UCSD-AML1 (cell line): ENCODE results near the gene ATP1A2.
"Not testable (repeated sequence)": the region's sequence is repeated elsewhere in the genome, so short reads cannot be mapped to it uniquely, and the experiment has no call there.

Experiments
- DNase-seq: peaks from one replicate; lab custom pipeline; 2025; ENCODE audit not compliant: unreplicated experiment; lab: John Stamatoyannopoulos, UW

The ATP1A2 gene

DNA sequence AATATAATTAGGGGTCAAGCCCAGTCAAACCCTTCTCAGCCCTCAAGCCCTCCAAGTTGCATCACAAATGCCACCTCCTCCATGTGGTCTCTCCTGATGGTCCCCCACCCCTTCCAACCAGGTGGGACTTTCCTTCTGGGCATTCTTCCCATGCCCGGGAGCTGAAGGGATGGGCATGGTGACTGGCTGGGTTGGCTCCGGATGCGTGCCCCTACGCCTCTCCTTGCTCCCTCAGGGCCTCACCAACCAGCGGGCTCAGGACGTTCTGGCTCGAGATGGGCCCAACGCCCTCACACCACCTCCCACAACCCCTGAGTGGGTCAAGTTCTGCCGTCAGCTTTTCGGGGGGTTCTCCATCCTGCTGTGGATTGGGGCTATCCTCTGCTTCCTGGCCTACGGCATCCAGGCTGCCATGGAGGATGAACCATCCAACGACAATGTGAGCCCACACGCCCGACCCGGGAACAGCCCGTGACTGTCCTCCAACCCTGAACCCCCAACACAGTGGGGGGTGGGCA is 7.5 kb downstream of the ATP1A2 start:
- no peak for DNase-seq

DNA sequence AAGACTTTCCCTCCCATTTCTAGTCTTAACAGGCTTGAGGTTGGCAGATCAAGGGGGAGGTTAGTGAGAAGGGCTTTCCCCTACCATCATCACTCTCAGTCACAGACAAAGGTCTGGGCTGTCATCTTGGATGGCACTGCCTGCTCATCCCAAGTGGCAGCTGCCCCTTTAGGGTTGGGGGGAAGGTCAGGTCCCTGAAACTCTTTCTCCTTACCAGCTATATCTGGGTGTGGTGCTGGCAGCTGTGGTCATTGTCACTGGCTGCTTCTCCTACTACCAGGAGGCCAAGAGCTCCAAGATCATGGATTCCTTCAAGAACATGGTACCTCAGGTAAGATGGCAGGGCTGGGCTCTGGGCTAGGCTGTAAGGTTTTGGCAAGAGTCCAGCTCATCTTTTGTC is 8.2 kb downstream of the ATP1A2 start:
- no peak for DNase-seq

DNA sequence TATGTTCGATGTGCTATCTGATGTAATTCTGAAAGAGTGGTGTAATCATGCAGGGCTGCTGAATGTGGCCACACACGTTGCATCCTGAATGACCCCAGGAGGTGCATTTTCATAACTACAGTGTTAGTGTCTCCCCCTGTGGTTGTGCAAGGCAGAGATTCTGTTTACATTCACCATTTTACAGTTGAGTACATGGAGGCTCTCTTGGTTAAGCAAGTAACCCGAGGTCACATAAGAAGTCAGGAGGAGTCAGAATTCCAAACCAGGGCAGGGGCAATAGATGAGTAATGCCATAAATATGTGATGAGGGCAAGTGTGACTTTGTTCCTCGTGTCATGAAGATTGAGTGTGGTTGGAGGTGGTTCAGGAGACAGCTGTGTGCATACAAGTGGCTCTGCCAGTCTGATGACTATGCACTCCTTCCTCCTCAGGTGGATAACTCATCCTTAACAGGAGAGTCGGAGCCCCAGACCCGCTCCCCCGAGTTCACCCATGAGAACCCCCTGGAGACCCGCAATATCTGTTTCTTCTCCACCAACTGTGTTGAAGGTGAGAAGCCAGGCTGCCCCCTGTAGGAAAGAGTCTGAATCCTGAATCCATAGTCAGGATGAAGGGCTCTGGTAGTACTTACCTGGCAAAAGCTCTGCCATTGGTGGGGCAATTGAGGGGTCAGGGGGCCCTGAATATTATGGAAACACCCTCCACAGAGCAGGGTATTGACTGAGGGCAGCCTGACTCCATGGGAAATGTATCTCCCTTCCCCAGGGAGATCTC is 9.3 kb downstream of the ATP1A2 start:
- DNase-seq, result no peak

DNA sequence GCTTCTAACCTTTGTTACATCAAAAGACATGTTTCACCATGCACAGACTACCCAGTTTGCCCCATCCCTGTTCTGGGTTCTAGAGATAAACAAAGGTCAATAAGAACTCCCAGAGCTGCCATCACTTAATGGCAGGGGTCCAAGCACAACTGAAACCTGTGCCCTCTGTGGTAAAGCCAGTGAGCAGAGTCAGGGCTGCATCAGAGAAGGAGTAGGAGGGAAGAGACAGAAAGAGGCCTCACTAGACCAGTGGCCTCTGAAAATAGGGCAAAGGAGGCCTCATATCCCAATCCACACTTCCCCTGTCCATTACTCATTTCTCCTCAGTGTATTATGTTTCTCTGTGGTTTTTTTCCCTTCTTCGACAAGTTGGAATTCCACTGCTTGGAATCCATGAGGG is 10.2 kb downstream of the ATP1A2 start:
- no peak for DNase-seq

DNA sequence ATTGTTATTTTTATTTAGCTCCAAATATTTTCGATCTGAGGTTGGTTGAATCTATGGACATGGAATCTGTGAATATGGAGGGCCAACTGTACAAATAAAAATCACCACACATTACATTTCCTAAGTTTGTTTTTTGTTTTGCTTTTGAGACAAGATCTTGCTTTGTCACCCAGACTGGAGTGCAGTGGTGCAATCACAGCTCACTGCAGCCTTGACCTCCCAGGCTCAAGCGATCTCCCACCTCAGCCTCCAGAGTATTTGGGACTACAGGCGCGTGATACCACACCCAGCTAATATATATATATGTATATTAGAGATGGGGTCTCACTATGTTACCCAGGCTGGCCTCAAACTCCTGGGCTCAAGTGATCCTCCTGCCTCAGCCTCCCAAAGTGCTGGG is 10.8 kb downstream of the ATP1A2 start:
- not testable (repeated sequence) for DNase-seq

DNA sequence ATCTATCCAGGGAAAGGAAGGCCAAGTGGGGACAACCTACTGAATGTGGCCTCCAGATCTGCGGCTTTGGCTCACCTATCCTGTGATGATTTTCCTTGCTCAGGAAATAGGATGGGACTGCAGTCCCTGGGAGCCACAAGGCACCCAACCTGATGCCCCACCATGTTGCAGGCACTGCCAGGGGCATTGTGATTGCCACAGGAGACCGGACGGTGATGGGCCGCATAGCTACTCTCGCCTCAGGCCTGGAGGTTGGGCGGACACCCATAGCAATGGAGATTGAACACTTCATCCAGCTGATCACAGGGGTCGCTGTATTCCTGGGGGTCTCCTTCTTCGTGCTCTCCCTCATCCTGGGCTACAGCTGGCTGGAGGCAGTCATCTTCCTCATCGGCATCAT is 11.8 kb downstream of the ATP1A2 start:
- DNase-seq, result no peak

DNA sequence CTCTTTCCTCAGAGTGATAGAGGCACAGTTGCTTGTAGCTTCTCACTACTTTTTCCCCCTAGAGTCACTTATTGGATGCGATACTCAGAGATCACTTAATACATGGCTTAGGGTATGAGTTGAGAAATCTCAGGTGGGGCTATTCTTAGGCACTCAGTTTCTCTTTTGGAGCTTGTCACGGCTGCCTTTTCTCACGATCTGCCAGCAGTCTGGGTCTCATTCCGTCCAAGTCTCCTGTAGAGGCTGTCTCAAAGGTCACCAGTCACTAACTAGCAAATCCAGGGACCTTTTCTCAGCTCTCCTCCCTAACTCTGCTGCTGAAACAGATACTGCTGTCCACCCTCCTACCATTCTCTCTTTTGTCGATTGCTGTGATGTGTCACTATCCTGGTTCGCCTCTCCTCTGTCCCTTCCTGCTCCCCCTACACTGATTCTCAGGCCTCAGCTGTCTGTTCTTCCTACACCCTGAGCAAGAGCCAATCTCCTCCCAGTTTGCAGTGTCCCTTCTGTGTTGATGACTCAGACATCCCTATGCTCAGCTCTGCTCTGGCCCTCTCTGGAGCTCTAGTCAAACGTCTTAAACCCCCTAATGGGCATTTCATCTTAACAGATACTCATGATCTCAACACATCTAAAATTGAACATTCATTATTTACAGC is 12.4 kb downstream of the ATP1A2 start:
- DNase-seq, result no peak

DNA sequence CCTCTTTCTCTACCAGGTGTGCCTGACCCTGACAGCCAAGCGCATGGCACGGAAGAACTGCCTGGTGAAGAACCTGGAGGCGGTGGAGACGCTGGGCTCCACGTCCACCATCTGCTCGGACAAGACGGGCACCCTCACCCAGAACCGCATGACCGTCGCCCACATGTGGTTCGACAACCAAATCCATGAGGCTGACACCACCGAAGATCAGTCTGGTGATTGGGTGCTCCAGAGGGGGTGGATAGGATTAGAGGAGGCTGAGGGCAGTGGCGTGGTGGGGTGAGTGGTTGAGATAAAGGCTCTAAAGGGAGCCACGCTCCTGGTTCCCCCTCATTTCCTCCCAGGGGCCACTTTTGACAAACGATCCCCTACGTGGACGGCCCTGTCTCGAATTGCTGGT is 13.1 kb downstream of the ATP1A2 start:
- DNase-seq, result no peak

DNA sequence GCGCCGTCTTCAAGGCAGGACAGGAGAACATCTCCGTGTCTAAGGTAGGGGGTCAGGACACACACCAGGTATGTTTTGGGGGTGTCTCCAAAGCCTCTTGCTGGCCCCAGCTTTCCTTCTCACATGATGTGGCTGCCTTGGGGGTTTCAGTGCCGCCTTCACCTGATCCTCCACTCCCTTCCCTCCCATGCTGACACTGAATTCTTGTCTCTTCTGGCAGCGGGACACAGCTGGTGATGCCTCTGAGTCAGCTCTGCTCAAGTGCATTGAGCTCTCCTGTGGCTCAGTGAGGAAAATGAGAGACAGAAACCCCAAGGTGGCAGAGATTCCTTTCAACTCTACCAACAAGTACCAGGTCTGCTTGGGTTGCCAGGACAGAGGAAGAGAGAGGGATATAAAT is 13.5 kb downstream of the ATP1A2 start:
- DNase-seq, result no peak

DNA sequence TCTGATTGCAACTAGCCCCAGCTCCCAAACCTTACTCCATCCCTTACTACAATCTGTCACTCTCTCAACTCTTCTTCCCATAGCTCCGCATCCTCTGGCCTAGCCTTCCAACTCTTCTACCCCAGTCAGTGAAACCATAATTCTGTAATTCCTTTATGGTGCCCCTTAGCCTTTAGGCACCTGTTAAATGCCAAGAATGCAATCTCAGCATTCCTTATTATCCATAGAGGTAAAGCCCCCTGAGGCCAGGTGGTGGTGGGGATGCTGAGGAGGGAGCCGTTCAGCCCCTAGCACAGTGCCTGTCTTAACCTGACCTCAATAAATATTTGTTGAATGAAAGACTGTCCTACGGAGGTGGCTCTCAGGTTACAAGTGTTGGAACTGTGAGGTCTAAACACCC is 14.0 kb downstream of the ATP1A2 start:
- DNase-seq, result no peak

DNA sequence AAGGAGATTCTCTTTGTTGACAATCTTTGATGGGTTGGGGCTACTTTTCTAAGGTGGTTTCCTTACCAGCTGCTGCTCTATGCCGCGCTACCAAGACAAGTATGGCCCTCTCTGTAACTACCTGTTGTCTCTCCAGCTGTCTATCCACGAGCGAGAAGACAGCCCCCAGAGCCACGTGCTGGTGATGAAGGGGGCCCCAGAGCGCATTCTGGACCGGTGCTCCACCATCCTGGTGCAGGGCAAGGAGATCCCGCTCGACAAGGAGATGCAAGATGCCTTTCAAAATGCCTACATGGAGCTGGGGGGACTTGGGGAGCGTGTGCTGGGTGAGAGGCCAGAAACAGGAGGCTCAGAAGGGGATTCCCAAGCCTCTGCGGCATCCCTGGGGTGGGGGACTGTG is 14.4 kb downstream of the ATP1A2 start:
- no peak for DNase-seq

DNA sequence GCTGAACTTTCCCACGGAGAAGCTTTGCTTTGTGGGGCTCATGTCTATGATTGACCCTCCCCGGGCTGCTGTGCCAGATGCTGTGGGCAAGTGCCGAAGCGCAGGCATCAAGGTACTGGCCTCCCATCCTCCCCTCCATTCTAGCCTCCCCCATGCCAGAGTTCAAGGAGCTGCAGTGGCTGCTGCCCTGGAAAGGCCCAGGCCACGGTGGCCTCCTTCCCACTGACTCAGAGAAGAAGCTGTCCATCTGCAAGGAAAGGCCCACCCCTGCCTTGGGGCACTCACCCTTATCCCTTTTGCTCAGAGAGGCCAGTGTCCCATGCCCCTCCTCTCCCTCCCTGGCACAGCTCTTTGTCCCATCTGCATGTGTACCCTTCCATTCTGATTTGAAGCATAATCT is 14.9 kb downstream of the ATP1A2 start:
- DNase-seq, result no peak

DNA sequence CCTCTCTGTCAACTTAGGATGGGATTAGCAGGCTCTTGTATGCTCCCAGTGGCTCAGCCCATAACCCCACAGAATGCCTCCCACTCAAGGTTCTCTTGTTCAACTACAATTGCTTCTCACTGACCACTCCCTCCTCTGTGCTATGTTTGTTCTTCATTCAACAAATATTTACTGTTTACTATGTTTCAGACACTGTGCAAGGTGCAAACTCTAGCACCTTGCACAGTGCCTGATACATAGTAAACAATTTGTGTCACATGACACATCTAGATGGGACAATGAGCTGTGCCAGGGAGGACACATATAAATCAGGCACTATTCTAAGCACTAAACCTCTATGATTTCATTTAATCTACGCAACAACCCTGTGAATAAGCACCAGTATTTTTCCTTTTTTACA is 15.4 kb downstream of the ATP1A2 start:
- DNase-seq, result no peak

DNA sequence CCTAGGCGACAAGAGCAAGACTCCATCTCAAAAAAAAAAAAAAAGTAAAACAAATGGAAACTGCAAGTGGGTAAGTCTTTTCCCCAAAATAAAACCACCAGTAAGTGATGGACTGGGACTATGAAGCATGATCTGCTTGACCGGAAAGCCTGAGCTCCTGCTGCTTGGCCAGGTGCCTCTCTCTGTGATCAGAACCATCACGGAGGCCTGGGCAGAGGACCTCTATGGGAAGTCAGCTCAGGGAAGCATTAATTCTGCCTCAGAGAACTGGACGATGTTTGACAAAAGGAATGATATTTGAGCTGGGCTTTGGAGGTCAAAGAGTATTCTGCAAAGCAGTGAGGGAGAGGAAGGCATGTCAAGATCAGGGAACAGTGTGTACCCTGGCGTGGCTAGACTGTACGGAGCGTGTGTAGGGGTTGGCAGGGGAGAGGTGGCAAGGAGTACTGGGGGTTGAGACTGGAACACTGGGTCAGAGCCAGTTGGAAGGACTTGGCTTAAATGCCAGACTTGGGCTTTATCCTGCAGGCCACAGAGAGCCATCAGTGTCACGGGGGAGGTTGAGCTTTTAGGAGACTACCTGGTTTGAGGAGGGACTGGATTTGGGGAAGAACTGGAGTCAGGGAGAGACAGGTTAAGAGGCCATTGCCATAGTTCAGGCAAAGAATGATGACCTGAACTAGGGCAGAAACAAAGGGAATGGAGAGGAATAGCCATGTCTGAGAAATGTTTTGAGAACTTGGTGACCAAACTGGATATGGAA is 16.4 kb downstream of the ATP1A2 start:
- DNase-seq, result no peak

DNA sequence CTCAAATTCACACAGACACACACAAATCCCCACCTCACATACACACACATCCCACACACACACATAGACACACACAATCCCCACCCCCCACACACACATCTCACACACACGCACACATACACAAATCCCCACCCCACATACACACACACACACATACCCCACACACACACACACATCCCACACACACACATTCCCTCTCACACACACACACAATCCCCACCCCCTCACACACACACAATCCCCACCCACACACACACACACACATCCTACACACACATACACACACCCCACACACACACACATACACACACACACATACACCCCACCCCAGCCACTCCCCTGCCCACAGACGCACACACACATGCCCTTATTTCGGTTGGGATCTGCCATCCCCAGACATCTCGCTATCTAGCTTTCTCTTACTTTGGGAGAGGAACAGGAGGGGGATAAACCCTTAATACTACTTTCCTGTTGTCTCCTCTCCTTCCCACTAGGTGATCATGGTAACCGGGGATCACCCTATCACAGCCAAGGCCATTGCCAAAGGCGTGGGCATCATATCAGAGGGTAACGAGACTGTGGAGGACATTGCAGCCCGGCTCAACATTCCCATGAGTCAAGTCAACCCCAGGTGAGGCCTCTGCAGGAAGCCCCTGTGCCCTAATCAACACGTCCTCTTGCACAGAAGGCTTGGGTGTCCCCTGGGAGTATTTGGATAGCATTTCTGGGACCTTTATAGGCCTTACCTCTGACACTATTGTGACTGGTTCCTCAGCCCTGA is 18.6 kb downstream of the ATP1A2 start:
- no peak for DNase-seq

DNA sequence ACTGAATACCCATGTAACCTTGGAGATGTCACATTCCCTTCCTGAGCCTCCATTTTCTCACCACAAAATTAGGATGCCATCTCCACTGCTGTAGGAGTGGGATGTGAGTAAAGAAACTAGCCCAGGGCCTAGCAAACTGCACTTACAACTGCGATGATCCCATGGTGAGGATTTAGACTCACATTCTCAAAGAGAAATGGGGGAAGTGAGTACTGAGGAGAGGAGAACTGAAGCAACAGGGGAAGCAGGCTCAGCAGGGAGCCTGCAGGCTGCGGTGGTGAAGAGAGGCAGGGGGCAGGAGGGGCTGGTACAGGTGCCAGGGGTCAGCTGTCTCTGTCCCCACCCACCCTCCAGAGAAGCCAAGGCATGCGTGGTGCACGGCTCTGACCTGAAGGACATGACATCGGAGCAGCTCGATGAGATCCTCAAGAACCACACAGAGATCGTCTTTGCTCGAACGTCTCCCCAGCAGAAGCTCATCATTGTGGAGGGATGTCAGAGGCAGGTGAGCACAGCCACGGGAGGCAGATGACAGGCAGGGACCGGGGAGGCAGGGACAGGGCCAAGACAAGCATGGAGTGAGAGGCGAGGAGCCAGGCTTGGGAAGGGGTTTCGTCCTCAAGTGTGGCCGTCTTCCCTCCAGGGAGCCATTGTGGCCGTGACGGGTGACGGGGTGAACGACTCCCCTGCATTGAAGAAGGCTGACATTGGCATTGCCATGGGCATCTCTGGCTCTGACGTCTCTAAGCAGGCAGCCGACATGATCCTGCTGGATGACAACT is 19.4 kb downstream of the ATP1A2 start:
- no peak for DNase-seq

DNA sequence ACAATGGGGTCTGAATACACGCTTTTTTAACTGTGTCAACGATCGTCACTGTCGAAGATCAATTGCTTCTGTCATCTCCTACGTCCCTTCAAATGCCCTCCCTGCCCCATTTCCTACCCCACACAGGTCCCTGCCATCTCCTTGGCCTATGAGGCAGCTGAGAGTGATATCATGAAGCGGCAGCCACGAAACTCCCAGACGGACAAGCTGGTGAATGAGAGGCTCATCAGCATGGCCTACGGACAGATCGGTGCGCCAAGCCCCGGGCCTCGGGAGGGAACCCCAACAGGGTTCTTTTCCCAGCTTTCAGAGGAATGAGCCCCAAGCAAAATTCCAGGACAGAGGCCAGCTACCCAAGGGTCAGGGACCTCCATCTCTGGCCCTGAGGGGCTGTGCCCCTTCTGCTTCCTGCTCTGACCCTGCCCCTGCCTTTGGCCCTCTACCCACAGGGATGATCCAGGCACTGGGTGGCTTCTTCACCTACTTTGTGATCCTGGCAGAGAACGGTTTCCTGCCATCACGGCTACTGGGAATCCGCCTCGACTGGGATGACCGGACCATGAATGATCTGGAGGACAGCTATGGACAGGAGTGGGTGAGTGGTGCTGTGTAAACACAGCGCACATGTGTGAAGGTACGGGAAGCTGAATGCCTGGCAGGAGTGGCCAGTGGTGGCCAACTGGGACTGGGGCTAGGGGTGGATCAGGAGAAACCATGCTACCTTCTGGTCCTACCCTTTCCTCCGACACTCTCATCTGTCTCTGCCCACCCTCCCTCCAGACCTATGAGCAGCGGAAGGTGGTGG is 20.8 kb downstream of the ATP1A2 start:
- no peak for DNase-seq

DNA sequence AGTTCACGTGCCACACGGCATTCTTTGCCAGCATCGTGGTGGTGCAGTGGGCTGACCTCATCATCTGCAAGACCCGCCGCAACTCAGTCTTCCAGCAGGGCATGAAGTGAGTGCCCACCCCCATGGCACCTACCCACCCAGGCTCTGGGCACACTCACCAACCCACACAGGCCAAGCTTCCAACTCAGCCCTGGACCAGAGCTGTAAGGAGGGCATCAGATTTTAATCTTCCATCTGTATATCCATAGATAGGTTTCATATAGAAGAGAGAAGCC is 21.3 kb downstream of the ATP1A2 start:
- no peak for DNase-seq

DNA sequence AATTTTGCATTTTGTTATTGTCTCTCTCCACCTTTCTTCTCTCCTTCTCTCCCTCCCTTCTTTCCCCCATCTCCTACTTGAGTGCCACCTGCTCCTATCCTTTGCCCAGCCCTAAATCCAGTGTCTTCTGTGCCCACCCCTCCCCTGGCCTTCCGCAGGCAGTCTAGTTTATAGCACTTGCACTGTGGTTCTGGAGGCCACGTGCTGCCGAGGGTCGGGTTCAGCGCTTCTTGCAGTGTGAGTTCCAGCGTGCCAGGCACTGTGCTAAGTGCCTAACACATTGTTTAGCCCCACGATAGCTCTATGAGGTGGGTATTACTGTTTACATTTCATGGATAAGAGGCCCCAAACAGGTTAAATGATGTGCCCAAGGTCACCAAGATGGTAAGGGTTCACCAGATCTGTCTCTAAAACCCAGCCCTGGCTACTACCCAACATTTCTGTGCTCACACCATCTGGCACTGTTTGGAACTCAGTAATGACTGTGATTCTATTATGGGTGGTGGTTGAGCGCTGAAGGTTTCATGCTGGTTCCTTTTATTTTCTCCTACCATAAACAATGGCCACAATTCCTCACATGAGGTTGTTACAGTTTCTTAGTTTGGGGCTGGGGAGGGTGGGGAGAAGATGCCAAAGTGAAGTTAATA is 21.8 kb downstream of the ATP1A2 start:
- DNase-seq, result no peak
